HG02763 (cell line): ENCODE measurements around the gene ABHD2.

Experiments
- ATAC-seq: cut with Tn5 transposase; IDR thresholded peaks from one replicate; pipeline ENCODE4 v1.9.1; 2021; ENCODE audit warnings: mild to moderate bottlenecking, moderate library complexity; ENCODE audit not compliant: unreplicated experiment

The ABHD2 gene

DNA sequence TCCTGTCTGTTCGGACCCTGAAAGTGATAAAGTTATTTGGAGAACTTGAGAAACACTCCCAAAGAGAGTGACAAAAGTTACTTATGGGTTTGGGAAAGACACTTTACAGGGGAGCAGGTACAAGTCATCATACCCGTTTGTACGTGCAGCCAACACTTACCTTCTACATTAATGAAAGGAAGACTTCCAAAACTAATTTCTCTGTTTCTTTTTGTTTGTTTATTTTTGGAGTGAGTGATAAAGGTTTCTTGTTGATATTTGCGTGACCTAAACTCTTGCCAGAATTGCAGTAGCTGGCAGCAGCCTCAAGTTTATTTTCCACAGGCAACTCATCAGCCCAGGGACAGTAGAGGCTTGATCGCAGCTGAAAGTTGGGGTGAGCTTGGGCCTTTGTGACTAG, 8.4 kb downstream of the ABHD2 start:
- ATAC-seq: no peak

DNA sequence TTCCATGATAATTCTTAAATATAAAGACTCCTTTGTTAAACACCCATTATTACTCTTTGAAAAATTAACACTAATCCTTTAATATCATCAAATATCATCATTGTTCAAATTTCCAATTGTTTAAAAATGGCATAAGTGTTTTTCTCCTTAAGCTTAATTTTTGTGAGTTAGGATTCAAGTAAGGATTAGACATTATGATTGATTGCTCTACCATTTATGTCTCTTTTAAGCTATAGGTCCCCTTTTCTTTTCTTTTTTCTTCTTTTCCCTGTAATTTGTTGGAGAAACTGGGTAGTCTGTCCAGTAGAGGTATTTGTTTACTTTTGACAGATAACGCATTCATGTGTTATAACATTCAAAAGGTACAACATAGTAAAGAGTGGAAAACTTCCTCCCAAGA, 9.1 kb downstream of the ABHD2 start:
- no peak for ATAC-seq

GRCh38 chr15:89098281-89098680, 10.0 kb downstream of the ABHD2 start:
- ATAC-seq: no peak

DNA sequence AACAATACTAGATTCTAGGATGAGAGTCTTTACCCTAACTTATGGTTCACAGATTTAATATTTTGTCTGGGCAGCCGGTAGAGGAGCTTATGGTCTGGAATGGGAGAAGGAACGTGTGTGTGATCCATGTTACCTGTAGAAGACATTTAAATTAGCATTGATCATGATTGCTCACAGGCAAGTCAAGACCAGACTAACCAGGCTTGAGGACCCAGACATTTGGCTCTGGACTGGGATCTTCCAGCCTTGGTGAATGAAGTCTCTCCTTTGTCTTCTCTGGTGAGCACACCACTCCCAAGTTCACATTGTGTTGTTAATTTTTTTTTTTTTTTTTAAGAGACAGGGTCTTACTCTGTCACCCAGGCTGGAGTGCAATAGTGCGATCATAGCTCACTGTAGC, 11.7 kb downstream of the ABHD2 start:
- ATAC-seq: no peak

GRCh38 chr15:89101302-89102193, 13.3 kb downstream of the ABHD2 start:
- no peak for ATAC-seq

DNA sequence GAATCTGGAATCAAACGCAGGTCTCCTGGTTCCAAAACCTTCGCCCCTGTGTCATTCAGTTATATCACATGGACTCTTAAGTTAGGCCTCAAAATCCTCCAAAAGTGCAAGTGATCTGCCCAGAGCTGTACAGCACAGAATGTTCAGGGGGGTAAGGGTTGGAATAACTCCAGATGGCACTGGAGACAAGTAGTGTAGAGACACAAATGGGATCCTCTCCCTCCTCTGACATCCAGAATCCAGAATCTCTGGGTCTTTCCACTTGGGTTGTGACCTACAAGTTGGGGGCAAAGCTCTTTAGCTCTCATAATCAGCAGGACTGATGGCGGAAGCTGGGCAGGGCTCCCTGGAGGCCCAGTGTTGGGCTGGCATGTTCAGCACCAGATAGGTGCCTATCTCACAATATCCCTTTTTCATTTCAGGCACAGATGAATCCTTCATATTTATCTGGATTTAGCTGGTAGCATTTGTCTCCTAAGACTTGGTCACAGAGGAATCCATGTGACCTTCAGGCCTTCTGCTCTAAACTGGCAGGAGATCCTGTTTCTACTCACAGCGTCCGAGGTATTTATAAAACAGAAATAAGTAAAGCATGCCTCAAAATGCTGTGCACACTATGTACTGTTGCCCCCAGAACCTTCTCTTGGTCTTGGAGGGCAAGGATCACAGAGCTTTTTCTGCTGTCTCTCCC, 15.4 kb downstream of the ABHD2 start:
- ATAC-seq: no peak

DNA sequence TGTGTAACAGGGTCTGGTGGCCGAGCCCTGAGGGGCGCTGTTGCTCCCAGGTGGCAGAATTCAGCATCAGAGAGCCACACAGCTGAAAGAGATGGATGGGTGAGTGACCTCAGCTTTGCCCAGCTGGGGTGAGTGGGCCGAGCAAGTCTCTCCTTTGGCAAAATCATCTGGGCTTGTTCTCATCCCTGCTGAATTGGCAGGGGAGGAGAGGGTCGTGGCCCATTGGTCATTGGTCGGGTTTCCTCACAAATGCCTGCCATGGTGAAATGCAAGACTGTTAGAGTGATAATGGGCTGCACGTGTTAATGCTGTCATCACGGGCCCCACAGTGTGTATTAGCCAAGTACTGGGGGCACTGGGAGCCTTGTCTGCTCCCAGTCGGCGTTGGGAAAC, 15.9 kb downstream of the ABHD2 start:
- no peak for ATAC-seq

GRCh38 chr15:89105147-89105546, 16.9 kb downstream of the ABHD2 start:
- ATAC-seq: no peak

DNA sequence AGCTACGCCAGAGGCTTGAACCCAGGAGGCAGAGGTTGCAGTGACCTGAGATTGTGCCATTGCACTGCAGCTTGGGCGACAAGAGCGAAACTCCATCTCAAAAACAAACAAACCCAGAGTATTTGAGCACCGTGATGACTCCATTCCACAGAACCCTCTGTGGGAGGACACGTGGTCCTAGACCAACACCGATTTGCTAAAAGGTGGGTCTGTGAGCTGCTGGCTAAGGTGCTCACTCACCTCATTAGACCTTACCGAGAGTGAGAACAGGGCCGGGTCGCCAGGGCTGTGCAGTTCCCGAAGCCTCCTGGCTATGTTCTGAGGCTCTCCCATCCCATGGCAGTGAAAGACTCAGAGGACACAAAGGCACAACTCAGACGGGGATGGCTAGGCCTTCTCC, 17.9 kb downstream of the ABHD2 start:
- no peak for ATAC-seq

GRCh38 chr15:89107984-89108383, 19.7 kb downstream of the ABHD2 start:
- ATAC-seq: no peak

DNA sequence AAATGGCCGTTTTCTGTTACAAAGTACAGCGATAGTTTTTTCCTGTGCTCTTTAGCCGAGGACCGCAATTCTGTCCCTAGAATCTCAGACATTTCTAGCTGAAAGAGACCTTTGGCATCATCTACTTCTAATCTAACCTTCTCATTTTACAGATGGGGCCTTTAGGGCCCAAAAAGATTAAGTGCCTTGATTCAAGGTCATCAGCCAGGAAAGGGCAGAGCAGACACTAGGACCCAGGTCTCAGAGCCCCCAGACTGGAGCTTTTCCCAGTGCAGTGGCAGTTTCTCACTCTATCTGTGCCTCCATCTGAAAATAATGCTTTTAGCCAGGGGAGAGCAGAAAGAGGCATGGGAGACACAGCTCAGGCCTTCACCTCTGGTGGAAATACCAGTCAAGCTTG, 20.6 kb downstream of the ABHD2 start:
- no peak for ATAC-seq

DNA sequence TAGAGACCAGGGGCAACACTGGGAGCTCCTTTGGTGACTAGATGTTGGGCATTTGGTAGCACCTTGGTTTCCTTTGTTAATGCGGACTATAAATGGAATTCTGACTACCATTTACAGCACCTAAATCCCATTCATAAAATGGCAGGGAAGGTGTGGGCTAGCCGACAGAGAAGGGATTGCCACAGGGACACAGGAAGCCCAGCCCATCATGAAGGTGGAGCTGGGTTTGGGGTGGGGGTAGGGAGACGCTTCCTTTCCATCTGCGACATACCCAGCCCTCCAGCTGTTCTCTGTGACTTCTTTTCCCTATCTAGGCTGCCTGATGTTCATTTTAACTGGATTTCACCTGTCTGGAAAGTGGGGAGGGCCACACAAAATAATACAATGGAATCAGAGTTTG, 21.0 kb downstream of the ABHD2 start:
- no peak for ATAC-seq

- no peak for ATAC-seq
Measured at GRCh38 chr15:89110060-89110459, 21.8 kb downstream of the ABHD2 start.

DNA sequence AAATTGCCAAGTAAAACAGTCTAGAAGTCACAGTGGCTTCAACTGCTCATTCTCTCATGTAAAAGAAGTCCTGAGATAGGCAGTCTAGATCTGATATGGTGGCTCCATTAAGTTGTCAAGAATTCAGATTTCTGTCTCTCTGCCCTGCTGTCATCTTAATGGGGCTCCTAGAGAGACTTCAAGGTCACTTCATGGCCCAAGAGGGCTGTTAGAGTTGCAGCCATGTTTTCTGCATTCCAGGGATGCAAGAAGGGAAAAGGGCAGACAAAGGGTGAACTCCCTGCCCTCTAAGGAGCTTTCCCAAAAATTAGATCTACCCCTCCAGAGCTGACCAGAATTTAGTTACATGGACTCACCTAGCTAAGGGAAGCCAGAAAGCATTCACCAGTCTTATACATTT, 23.1 kb downstream of the ABHD2 start:
- no peak for ATAC-seq

DNA sequence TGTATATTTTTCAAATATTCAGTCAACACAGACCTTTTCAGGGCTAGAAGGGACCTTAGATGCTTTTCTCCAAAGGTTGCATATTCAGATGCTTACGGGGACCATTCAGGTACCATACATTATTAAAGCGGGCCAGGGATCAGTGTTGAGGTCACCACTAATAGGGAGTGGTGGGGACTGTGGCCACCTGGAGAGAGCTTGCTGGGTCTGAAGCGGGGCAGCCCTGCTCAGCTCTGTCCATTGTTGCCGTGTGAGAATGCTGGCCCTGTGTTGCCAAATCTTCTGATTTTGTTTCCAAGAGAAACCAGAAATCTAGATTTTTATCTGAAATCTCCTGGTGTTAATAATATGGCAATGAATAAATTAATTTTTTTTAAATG, 23.7 kb downstream of the ABHD2 start:
- ATAC-seq: no peak

- ATAC-seq: peak; percentile 84
Measured at GRCh38 chr15:89112341-89112971, 24.2 kb downstream of the ABHD2 start.

GRCh38 chr15:89113296-89114024, 25.2 kb downstream of the ABHD2 start:
- ATAC-seq: no peak

GRCh38 chr15:89114990-89115389, 26.7 kb downstream of the ABHD2 start:
- no peak for ATAC-seq

- no peak for ATAC-seq
Measured at GRCh38 chr15:89115547-89115946, 27.3 kb downstream of the ABHD2 start.

GRCh38 chr15:89116404-89116803, 28.1 kb downstream of the ABHD2 start:
- ATAC-seq: no peak

DNA sequence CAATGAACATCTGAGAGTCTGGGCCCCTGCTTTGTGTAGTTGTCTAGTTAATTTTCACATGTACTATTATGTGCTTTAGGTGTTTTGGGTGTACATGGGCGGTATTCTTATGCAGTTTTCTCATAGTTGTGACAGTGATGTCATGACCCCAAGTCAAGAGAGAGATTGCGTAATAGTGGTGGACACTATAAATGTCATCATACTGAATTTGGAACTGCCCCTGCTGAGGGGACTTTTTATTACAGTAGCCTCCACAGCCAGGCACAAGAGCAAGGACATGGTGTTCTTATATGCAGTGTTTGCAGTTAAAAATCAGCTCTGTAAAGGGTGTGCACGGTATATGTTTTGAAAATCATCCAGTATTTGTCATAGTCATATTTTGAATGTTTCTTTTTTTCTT, 29.5 kb downstream of the ABHD2 start:
- ATAC-seq: no peak
